GM21529 (cell line): Measurements from ENCODE around the gene BCAS3.
"Not testable (repeated sequence)": the region's sequence is repeated elsewhere in the genome, so short reads cannot be mapped to it uniquely, and the experiment has no call there.

ENCODE experiments used
- ATAC-seq: cut with Tn5 transposase; IDR thresholded peaks from one replicate; pipeline ENCODE4 v1.9.1; 2021; ENCODE audit not compliant: unreplicated experiment

Gene BCAS3

DNA sequence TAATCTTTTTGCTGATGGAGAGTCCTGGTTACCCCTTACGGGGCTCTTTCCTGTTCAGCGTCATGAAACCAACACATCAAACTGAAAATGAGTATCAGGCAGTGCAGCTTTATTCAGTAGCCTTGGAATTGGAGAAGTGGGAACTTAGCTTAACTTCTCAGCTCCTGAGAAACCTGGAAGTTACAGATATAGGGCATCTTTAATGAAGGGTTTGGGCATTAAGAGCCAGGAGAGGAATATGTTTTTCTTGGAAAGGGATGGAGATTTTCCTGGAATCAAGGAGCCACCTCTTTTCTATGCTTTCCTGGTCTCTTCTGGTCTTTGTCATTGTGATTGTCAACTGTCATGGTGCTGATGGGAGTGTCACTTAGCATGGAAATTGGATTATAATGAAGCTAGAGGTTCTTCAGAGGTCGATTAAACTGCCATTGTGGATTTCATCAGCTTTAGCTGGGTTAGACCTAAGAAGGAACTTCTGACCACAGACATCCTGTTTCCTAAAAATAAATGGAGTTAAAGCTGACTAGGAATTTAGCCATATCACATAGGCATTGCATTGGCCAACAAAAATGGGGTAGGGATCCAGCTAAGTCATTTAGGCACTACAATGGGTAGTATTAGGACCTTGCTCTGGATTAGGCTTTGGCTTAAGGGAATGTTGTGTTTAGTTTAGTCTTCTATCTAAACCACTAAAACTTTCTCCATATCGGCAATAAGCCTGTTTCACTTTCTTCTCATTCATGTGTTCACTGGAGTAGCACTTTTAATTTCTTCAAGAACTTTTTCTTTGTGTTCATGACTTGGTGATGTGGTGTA lies 186.4 kb downstream of the BCAS3 start:
- ATAC-seq: no peak

DNA sequence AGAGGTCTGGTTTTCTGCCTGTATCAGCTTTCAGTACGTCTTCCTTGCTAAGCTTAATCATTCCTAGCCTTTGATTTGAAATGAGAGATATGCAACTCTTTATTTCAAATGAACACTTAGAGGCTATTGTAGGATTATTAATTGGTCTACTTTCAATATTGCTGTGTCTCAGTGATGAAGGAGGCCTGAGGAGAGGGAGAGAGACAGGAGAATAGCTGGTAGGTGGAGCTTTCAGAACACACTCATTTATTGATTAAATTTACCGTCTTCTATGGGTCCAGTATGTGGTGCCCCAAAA lies 187.0 kb downstream of the BCAS3 start:
- no peak for ATAC-seq

DNA sequence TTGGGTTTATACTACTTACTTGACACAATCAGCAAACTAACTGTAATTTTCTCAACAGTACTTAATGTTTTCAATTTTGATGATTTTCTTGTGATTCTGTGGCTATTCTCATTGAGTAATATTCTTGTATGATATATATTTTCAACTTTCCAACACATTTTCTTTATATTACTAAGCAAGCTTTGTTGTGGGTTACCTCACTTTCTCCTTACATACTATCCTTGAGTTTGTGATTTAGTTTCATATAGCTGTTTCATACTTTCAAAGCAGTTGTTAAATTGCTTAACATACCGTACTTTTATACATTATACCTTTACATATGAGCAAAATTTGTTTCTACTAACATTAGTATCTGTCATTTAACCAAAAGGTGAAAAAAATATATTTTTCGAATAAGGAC lies 197.1 kb downstream of the BCAS3 start:
- no peak for ATAC-seq

DNA sequence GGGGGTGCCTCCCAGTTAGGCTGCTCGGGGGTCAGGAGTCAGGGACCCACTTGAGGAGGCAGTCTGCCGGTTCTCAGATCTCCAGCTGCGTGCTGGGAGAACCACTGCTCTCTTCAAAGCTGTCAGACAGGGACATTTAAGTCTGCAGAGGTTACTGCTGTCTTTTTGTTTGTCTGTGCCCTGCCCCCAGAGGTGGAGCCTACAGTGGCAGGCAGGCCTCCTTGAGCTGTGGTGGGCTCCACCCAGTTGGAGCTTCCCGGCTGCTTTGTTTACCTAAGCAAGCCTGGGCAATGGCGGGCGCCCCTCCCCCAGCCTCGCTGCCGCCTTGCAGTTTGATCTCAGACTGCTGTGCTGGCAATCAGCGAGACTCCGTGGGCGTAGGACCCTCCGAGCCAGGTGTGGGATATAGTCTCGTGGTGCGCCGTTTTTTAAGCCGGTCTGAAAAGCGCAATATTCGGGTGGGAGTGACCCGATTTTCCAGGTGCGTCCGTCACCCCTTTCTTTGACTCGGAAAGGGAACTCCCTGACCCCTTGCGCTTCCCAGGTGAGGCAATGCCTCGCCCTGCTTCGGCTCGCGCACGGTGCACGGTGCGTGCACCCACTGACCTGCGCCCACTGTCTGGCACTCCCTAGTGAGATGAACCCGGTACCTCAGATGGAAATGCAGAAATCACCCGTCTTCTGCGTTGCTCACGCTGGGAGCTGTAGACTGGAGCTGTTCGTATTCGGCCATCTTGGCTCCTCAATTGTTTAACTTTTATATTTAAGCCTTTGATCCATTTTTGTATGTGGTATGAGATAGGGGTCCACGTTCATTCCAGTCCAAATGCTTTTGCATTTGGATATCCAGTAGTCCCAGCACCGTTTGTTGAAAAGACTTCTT lies 209.3 kb downstream of the BCAS3 start:
- not testable (repeated sequence) for ATAC-seq

DNA sequence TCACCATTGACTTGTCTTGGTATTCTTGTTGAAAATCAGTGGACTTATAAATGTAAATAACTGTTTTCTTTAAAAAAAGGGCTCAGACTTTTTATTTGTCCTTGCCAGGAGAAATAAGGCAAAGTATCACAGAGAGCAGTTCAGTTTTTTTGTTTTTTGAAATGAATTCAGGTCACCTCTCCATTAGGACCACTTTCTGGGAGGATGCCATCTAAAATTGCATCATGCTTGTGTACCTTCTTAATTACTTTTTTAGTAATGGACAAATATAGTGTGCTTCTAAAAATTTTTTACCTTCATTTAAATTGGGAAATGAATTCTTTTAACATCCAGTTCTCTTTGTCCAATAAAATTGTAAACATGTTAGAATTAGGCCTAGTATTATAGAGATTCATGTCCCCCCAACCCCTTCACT lies 210.0 kb downstream of the BCAS3 start:
- ATAC-seq: no peak

DNA sequence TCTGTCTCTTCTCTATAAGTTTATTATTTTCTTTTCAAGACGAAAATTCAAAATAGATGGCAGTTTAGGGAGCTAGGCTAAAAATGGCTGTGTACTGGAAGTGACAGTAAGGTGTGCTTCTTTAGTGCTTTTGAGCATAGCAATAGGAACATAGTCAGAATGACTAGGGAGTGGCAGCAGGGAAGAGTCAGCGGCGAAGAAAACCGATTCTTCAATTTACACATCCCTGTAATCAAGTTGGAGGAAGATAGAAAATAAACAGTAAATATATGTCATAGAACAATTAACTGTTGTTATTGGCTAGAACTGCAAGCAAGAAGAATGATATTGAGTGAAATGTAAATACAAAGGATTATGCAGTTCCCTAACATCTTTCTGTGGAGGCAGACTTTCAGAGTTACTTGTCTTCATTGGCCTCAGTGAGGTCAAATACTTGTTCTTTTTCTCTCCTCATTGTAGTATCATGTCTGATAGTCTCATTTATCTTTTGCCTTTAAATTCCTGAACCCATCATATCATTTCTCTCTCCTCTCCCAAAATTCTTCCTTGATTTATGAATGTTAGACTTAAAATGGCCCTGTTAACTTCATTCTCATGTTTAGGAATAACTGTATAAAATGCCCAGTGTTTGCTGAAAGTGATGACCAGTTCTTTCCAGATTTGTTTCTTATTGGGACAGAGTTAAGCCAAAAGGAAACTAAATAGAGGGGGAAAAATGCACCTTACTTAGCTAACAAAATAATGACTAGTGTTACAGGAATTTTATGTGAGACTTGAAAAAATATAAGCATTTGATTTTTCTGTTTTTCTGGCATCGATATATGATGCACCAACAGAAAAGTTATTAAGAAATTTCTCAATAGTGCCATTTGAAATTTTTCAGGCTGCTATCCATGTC lies 211.4 kb downstream of the BCAS3 start:
- no peak for ATAC-seq

DNA sequence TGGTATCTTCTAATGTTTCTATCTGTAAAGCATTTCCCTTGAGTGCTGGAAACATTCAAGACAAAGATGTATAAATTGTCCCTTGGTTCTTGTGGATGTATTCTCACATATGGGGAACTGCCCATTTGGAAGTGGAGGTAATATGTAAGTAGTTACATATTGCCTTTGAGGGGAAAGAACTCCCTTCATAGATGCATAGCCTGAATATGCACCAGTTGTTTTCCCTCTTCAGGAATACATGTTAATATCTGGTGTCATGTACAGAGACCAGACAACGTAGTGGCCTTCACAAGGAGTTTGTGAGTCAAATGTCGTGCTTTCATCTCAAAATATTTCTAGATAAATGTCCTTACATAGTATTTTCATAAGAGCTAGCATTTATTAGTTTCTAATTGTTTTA lies 213.5 kb downstream of the BCAS3 start:
- no peak for ATAC-seq

DNA sequence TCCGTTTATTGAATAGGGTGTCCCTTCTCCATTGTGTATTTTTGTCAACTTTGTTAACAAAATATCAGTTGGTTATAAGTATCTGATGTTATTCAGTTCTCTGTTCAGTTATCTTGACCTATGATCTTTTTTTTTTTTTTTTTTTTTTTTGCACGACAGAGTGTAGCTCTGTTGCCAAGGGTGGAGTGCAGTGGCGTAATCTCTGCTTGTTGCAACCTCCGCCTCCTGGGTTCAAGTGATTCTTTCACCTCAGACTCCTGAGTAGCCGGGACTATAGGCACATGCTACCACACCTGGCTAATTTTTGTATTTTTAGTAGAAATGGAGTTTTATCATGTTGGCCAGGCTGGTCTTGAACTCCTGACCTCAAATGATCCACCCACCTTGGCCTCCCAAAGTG lies 215.8 kb downstream of the BCAS3 start:
- ATAC-seq: no peak

DNA sequence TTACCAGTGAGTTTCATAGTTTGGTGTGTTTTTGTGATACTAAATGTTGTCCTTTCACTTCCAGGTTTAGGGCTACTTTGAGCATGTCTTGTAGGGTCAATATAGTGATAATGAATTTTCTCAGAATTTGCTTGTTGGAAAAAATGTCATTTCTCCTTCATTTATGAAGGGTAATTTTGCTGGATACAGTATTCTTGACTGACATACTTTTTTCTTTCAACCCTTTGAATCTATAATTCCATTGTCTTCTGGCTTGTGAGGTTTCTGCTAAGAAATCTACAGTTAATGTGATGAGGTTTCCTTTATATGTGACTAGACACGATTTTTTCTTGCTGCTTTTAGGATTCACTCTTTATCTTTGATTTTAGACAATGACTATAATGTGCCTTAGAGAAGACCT lies 219.3 kb downstream of the BCAS3 start:
- ATAC-seq: no peak

DNA sequence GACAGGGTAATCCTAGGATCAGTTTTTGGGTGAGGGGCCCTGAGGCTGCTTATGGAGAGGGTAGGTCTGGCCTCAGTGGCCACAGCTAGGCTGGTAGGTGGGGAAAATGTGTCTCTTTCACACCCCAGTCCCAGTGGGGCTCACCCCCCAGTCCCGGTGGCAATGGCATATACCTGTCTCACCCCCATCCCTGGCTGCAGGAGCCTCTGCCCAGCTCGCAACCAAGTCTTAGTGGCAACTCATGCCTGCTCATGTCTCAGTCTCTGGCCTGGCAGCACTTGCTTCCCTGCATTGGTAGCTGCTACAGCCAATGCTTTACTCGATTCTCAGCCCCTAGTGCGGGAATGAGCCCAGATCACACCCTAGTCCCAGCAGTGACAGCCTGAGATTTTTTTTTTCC lies 221.5 kb downstream of the BCAS3 start:
- no peak for ATAC-seq

DNA sequence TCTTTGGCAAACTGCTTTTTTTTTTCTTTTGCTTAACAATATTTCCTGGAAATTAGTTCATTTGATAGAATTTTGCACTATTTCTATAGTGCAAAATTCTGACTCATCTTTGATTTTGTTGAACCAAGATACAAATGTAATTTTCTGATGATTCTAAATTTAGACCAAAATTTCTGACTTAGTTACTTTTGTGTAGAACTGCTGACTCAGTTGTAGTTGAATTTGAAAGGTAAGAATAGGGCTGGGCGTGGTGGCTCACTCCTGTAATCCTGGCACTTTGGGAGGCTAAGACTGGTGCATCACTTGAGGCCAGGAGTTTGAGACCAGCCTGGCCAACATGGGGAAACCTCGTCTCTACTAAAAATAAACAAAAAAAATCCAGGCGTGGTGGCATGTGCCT lies 223.0 kb downstream of the BCAS3 start:
- ATAC-seq: no peak

DNA sequence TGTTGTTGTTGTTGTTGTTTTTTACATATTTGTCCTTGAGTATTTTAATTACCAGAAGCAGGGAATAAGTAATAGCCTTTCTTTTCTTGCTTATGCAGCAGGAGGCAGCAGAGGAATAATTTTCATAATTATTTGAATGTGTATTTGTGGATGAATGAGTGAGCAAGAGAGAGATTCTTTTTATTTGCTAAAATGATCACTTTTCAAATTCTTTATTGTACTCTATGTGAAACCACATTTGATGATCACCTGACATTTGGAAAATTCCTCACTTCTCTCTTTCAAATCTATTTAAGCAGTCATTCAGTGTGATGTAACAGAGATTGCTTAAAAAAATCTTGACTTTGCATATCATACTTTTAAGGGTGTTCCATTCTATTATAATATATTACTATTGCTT lies 223.6 kb downstream of the BCAS3 start:
- ATAC-seq: no peak

DNA sequence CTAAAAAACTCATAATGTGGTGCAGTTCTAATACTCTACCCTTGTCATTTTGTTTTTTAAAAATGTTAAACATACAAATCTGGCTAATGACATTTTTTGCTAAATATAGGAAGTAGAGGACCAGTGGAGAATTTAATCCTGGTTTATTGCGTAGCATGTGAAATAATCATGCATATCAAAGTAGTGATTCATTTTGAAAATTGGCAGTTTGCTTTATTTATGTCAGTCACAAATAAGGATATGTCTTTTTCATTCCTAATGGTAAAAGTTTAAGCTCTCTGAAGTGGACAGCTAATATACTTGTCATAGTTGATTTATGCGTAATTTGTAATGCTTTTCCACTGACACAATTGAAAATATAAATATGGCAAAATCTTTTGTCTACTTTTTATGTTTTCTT lies 224.2 kb downstream of the BCAS3 start:
- no peak for ATAC-seq

DNA sequence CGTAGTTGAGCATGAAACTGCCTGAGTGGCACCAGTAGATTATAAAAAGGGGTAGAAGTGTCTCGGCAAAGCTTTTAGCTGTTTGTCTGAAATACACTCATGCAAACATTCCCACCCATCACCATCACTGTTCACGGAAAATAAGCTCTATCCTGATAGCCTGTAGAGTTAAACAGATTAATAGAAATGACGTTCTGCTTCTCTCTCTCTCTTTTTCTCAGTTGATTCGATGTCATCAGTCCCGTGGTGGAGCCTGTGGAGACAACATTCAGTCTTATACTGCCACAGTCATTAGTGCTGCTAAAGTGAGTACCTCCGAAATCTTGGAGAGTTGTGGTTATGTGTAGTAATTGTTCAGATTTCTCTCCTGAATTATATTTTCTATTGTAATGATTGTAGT lies 224.7 kb downstream of the BCAS3 start:
- no peak for ATAC-seq

DNA sequence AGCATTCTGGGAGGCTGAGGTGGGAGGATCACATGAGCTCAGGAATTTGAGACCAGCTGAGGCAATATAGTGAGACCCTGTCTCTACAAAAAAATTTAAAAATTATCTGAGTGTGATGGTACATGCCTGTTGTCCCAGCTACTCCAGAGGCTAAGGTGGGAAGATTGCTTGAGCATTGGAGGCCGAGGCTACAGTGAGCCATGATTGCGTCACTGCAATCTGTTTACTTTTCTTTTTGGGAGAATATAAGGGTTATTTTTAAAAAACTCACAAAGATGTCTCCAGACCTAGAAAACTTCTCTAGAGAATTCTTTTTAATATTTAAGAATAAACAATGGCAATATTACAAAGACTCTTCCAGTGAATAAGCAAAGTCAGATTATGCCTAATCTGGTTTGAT lies 226.9 kb downstream of the BCAS3 start:
- no peak for ATAC-seq

DNA sequence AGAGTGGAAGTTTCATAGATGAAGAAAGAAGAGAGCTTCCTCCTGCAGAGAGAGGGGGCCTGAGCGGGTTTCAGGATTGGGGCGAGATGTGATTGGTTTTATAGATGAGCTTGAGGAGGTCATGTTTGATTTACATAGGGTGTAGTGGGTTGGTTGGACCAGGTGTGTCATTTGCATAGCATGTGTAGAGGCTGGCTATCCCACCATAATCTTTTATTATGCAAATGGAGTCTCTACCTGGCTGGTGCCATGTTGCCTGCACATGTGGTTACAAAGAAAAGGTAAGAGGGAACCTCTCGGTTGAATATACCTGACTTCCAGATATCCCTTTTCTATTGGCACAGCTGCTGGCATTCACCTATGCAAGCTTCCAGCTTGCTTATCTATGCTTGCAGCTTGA lies 228.1 kb downstream of the BCAS3 start:
- no peak for ATAC-seq

DNA sequence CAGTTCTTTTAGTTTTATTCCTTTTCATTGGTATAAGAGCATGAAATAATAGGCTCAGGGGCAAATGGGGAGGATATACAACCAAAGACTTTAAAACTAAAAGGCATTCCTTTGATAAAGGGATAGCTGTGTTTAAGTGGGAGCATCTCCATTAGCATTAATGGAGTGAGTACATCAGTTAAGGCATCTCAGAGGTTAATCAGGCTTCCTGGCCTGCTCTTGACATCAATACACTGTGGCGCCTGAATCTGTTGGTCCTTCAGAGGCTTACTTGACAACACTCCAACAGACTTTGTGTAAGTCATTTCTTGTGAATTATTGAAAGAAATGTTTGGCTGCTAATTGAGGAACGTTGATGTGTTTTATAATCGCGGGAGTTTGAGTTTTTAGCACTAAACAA lies 230.7 kb downstream of the BCAS3 start:
- no peak for ATAC-seq

DNA sequence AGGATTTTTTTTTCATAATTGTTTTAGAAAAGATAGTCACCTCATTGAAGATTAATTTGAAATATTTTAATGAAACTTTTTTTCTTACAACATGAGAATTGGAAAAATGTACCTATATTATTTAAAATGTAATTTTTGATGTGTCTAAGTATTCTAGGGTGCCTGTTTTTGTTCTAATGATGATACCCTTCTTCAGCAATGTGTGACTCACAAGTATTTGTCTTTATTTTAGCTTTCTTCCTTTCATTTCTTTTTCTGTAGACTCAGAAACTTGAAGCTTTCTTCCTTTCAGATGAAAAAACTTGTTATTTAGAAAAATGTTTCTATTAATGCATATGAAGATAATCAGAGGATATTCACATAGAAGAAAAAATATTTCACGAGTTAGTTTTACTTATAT lies 231.8 kb downstream of the BCAS3 start:
- ATAC-seq: no peak

DNA sequence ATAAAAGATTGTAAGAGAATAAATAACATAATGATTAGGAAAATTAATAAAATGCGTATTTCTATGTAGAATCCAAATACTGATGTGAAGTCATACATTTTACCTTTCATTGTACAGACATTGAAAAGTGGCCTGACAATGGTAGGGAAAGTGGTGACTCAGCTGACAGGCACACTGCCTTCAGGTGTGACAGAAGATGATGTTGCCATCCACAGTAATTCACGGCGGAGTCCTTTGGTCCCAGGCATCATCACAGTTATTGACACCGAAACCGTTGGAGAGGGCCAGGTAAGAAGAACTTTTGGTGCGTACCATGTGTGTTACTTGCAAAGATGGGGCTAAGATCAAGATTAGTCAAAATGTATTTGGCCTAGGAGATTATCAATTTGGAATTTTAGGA lies 232.8 kb downstream of the BCAS3 start:
- no peak for ATAC-seq

DNA sequence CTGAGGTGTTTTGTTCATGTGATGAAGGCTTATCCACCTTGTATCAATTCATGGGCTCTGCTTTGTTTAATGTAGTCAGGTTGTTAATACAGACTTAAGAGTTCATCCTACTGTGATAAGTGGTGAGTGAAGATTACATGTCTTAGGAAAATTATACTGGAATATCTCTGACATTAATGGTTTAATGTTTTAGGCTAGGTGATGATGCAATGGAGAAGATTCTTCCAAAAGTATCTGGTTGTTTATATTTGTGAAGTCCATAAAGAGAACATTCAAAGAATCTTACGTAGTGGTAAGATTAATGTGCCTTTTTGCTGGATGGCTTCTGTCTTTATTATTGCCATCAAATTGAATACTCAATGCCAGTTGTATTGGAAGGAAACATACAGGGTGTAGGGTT lies 236.4 kb downstream of the BCAS3 start:
- ATAC-seq: no peak

DNA sequence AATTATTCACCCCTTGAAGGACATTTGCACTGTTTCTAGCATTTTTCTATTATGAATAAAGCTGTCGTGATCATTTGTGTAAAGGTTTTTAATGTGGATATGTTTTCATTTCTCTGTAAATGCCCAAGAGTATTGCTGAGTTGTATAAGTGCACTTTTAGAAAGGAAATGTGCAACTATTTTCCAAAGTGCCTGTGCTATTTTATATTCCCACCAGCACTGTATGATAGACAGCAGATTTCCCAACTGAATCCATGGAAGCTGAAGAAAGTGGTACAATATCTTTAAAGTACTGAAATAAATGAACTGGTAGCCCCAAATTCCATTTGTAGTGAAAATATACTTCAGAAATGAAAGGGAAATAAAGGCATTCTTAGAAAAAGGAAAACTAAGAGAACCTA lies 238.4 kb downstream of the BCAS3 start:
- no peak for ATAC-seq

DNA sequence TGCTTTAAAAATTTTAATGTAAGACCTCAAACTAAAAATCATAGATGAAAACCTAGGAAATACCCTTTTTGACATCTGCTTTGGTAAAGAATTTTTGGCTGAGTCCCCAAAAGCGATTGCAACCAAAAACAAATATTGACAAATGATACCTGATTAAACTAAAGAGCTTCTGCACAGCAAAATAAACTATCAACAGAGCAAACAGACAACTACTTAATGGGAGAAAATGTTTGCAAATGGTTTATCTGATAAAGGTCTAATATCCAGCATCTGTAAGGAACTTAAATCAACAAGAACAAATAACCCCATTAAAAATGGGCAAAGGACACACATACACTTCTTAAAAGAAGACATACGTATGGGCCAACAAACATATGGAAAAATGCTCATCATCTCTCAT lies 242.5 kb downstream of the BCAS3 start:
- ATAC-seq: no peak
